Measurements from ENCODE around the gene MT1F. TPM values are rescaled to one million over a fixed set of nuclear protein-coding genes. Genes with fewer than 3 reads are reported as not detected.

The MT1F gene
- total and polyA plus RNA-seq, 2 donors (not counting 1 experiment from before 2014, with no cell fraction given), result 2.1 to 3.2 TPM

DNA sequence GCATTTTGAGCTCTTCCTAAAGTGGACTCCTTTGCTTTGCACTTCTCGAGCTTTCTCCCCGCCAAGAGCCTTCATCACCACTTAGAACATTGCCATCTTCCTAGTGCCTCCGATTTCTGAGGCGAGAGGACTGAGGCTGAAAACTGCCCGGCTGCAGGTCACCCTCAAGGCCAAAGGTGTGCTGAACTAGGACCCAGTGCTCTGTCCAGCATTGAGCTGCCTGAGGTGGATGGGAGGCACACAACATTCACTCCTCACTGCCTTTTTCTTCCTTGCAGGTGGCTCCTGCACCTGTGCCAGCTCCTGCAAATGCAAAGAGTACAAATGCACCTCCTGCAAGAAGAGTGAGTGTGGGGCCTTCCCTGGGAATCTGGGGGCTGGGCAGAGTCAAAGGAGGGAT lies 13.9 kb upstream of the MT1F start:
- H3K4me3 ChIP-seq (replicated peaks in 1 of 4; ENCODE audit: control extremely low read depth in 1 of 4, insufficient read depth in 1 of 4, low read depth in 3 of 4, low read length in 4 of 4), result no peak overlapping the region

DNA sequence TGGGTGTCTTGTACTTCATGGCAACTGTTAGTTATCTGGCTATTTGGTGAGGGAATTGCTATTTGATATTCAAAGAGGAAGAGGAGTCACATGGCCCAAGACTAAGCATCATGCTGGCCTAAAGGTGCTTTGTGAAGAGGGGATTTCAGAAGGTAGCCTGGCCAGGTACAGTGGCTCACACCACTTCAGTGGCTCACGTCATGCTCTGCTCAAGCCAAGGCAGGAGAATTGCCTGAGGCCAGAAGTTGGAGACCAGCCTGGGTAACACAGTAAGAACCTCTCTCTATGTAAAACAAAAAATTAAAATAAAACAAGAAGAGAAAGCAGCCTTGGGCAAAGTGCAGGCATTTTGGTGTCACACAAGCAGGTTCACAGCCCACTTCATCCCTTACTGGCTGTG lies 12.4 kb upstream of the MT1F start:
- TF ChIP-seq EZH2 (IDR thresholded peaks at IDR 0.05; ENCODE audit: low read length, missing control alignments), result no peak
- TF ChIP-seq, protein P1, sequence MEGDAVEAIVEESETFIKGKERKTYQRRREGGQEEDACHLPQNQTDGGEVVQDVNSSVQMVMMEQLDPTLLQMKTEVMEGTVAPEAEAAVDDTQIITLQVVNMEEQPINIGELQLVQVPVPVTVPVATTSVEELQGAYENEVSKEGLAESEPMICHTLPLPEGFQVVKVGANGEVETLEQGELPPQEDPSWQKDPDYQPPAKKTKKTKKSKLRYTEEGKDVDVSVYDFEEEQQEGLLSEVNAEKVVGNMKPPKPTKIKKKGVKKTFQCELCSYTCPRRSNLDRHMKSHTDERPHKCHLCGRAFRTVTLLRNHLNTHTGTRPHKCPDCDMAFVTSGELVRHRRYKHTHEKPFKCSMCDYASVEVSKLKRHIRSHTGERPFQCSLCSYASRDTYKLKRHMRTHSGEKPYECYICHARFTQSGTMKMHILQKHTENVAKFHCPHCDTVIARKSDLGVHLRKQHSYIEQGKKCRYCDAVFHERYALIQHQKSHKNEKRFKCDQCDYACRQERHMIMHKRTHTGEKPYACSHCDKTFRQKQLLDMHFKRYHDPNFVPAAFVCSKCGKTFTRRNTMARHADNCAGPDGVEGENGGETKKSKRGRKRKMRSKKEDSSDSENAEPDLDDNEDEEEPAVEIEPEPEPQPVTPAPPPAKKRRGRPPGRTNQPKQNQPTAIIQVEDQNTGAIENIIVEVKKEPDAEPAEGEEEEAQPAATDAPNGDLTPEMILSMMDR (conservative IDR thresholded peaks at IDR 0.05 in 1 of 2, IDR thresholded peaks at IDR 0.05 in 1 of 2; ENCODE audit: low read depth in 1 of 2, low read length in 2 of 2), result no peak
- H3K27ac ChIP-seq (ENCODE audit: insufficient read depth, low read length), result no peak overlapping the region
- no peaks in the 10 kb centered on the region for H3K79me2 ChIP-seq (ENCODE audit: control insufficient read depth, insufficient read depth, low read length)
- H3K4me1 ChIP-seq (ENCODE audit: control insufficient read depth, extremely low read depth, insufficient read depth, low read length), result no peaks in the 10 kb centered on the region
- peaks cover 25% of the 10 kb centered on the region for H3K27me3 ChIP-seq (ENCODE audit: control insufficient read depth, insufficient read depth, low read length)
- no peaks in the 10 kb centered on the region for H3K36me3 ChIP-seq (ENCODE audit: control insufficient read depth, insufficient read depth, low read length)
- H4K20me1 ChIP-seq (ENCODE audit: control insufficient read depth, extremely low read depth, insufficient read depth, low read length), result no peaks in the 10 kb centered on the region
- H3K4me3 ChIP-seq (replicated peaks in 1 of 4; ENCODE audit: control extremely low read depth in 1 of 4, insufficient read depth in 1 of 4, low read depth in 3 of 4, low read length in 4 of 4), result no peak overlapping the region
- no peak overlapping the region for H3K4me2 ChIP-seq (ENCODE audit: extremely low read depth, insufficient read depth, low read length)
- no peaks in the 10 kb centered on the region for H3K9me3 ChIP-seq (ENCODE audit: control insufficient read depth, insufficient read depth, low read depth, low read length)
- DNase-seq (ENCODE audit: low read depth in 2 of 2), result no peak
- H2AFZ ChIP-seq (ENCODE audit: low read length), result no peak overlapping the region
- H3K9ac ChIP-seq (ENCODE audit: insufficient read depth, low read length), result no peak overlapping the region

More for the DNA sequence above, 13.9 kb upstream of the MT1F start:
- Histone ChIP-seq H2AFZ (ENCODE audit: low read length) (no peak overlapping the region), H3K36me3 (ENCODE audit: control insufficient read depth, insufficient read depth, low read length) (no peaks in the 10 kb centered on the region), H4K20me1 (ENCODE audit: control insufficient read depth, extremely low read depth, insufficient read depth, low read length) (no peaks in the 10 kb centered on the region), H3K9me3 (ENCODE audit: control insufficient read depth, insufficient read depth, low read depth, low read length) (no peaks in the 10 kb centered on the region), H3K4me1 (ENCODE audit: control insufficient read depth, extremely low read depth, insufficient read depth, low read length) (no peaks in the 10 kb centered on the region), H3K9ac (ENCODE audit: insufficient read depth, low read length) (no peak overlapping the region), H3K27ac (ENCODE audit: insufficient read depth, low read length) (no peak overlapping the region), H3K79me2 (ENCODE audit: control insufficient read depth, insufficient read depth, low read length) (no peaks in the 10 kb centered on the region), H3K4me2 (ENCODE audit: extremely low read depth, insufficient read depth, low read length) (no peak overlapping the region), H3K27me3 (ENCODE audit: control insufficient read depth, insufficient read depth, low read length) (peaks cover 21% of the 10 kb centered on the region)
- DNase-seq (ENCODE audit: low read depth in 2 of 2), result no peak
- no peak for TF ChIP-seq EZH2 (IDR thresholded peaks at IDR 0.05; ENCODE audit: low read length, missing control alignments)
- TF ChIP-seq, protein P1 (conservative IDR thresholded peaks at IDR 0.05 in 1 of 2, IDR thresholded peaks at IDR 0.05 in 1 of 2; ENCODE audit: low read depth in 1 of 2, low read length in 2 of 2), result no peak

DNA sequence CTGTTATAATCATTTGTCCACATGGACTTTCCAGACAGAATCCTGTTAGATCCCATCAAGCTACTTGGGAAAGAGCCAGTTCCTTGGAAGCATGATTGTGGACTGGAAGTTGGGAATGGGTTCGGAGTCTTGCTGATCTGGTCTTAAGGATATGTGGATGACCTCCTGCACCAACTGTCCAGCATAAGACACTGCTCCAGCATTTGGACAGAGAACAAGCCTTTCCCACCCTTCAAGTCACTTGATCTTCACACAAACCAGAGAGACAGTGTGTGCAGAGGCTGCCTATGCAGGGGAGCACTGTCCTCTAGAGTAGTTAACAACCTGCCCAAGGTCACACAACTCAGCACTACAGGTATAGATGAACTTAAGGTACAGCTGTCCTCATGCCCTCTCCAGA lies 11.9 kb upstream of the MT1F start:
- peaks cover 25% of the 10 kb centered on the region for H3K27me3 ChIP-seq (ENCODE audit: control insufficient read depth, insufficient read depth, low read length)
- no peak for DNase-seq (ENCODE audit: low read depth in 2 of 2)
- H4K20me1 ChIP-seq (ENCODE audit: control insufficient read depth, extremely low read depth, insufficient read depth, low read length), result no peaks in the 10 kb centered on the region
- no peak overlapping the region for H3K4me3 ChIP-seq (replicated peaks in 1 of 4; ENCODE audit: control extremely low read depth in 1 of 4, insufficient read depth in 1 of 4, low read depth in 3 of 4, low read length in 4 of 4)
- no peaks in the 10 kb centered on the region for H3K9me3 ChIP-seq (ENCODE audit: control insufficient read depth, insufficient read depth, low read depth, low read length)
- no peak overlapping the region for H2AFZ ChIP-seq (ENCODE audit: low read length)
- no peaks in the 10 kb centered on the region for H3K4me1 ChIP-seq (ENCODE audit: control insufficient read depth, extremely low read depth, insufficient read depth, low read length)
- H3K79me2 ChIP-seq (ENCODE audit: control insufficient read depth, insufficient read depth, low read length), result no peaks in the 10 kb centered on the region
- H3K36me3 ChIP-seq (ENCODE audit: control insufficient read depth, insufficient read depth, low read length), result no peaks in the 10 kb centered on the region
- no peak overlapping the region for H3K9ac ChIP-seq (ENCODE audit: insufficient read depth, low read length)
- no peak for TF ChIP-seq EZH2 (IDR thresholded peaks at IDR 0.05; ENCODE audit: low read length, missing control alignments)
- TF ChIP-seq, protein P1 (conservative IDR thresholded peaks at IDR 0.05 in 1 of 2, IDR thresholded peaks at IDR 0.05 in 1 of 2; ENCODE audit: low read depth in 1 of 2, low read length in 2 of 2), result no peak
- no peak overlapping the region for H3K27ac ChIP-seq (ENCODE audit: insufficient read depth, low read length)
- no peak overlapping the region for H3K4me2 ChIP-seq (ENCODE audit: extremely low read depth, insufficient read depth, low read length)

Data from fibroblast of lung (primary cell).